Spleen (tissue), 7 donors: ENCODE measurements around the gene ACACA.

Experiments
- POLR2A ChIP-seq, 3 donors: fragments of 450-650 bp; IDR thresholded peaks; one replicate each; pipeline ENCODE4 v1.5.1; 2017; ENCODE audit warnings: antibody characterized with exemption in 3 of 3, mild to moderate bottlenecking in 1 of 3
- TF ChIP-seq, protein P1 (sequence below), 11 experiments: fragments of 200-600 bp in 7 of 11; fragments of 450-650 bp in 4 of 11; sonication (generic) in 4 of 11; IDR thresholded peaks in 8 of 11; conservative IDR thresholded peaks in 3 of 11; 1 replicate in 7 of 11; 2 replicates in 4 of 11; pipeline versions ENCODE4 v1.4.0 to v1.8.0; 2016 to 2021; ENCODE audit warnings: antibody characterized with exemption in 11 of 11, inconsistent platforms in 4 of 11, mild to moderate bottlenecking in 1 of 11
- donor health status: DM: no; HTN: no; CAD: no; lungs with moderate emphysema.
- donor health status: DM: no; HTN: no; CAD: no.
- donor health status: DM: no; HTN: no; CAD: no.

DNA sequence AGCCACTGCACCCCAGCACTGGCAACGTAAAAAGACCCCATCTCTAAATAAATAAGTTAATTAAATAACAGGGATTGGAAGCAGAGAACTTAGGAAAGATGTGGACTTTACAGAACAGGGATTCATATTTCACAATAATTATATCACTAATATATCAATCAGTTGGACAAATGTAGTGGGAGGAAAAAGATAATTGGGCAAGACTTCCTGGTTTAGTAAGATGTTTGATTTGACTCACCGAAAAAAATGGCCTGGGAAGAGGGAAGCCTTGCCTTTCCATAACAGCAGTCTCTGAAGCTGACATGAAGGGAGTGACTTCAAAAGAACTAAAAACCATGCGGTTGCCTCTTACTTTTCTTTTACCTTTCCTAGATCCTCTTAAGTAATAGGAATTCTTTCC, 46.0 kb downstream of the ACACA start:
- no peak for TF ChIP-seq POLR2A (IDR thresholded peaks at IDR 0.05)
- TF ChIP-seq, protein P1, sequence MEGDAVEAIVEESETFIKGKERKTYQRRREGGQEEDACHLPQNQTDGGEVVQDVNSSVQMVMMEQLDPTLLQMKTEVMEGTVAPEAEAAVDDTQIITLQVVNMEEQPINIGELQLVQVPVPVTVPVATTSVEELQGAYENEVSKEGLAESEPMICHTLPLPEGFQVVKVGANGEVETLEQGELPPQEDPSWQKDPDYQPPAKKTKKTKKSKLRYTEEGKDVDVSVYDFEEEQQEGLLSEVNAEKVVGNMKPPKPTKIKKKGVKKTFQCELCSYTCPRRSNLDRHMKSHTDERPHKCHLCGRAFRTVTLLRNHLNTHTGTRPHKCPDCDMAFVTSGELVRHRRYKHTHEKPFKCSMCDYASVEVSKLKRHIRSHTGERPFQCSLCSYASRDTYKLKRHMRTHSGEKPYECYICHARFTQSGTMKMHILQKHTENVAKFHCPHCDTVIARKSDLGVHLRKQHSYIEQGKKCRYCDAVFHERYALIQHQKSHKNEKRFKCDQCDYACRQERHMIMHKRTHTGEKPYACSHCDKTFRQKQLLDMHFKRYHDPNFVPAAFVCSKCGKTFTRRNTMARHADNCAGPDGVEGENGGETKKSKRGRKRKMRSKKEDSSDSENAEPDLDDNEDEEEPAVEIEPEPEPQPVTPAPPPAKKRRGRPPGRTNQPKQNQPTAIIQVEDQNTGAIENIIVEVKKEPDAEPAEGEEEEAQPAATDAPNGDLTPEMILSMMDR (IDR thresholded peaks at IDR 0.05 in 8 of 11, conservative IDR thresholded peaks at IDR 0.05 in 3 of 11): no peak
